ACHN (cell line): ENCODE data around the gene ZRANB1.
"Not testable (repeated sequence)": the region's sequence is repeated elsewhere in the genome, so short reads cannot be mapped to it uniquely, and the experiment has no call there.

ENCODE experiments used
- DNase-seq: peaks from one replicate; pipeline ENCODE4 v3.0.0-alpha.2; 2015
- in situ Hi-C: cut with HindIII; loops from 2 replicates; pipeline ENCODE4 v1.10.0; 2017; ENCODE audit warnings: low sequenced_read_pairs, low pct_ligation_motif_present, low pct_unique_long_range_greater_than_20kb

The ZRANB1 gene

DNA sequence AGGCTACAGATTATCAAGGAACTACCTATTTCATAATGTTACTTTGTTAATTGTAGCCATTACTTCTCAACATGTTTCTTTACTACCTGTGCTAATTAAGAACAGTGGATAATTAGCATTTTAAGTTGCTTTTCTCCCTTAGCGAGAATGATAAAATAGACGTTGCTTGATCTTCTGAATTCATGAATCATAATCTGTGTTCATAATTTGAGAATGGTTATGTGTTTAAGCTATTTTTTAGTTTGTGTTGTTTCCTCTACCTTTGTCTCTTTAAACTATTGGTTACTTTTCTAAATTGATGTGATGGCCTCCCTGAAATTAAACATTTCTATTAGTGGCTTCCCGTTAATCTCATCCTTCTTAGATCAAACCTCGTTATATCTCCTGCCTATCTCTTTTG lies at the start of gene ZRANB1:
ZRANB1 (plus strand) TSS at position 301 of the 400 bp plus-strand sequence. CDS start 371 bp downstream, outside the sequence.
- in situ Hi-C loops = no loop called here
- no peak for DNase-seq

DNA sequence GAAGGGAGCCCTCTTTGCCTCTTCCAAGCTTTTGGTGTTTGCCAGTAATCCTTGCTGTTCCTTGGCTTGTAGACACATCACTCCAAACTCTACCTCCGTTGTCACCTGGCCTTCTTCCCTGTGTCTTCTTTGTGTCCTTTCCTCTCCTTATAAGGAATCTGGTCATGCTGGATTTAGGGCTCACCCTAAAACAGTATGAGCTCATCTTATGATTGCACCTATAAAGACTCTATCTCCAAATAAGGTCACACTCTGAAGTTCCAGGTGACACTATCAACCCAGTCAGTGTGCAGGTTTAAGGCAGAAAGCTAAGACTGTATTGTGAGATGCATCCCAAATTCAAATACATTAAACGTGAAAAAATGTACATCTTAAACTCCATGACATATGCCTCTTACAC lies 49.0 kb upstream of the ZRANB1 start:
- in situ Hi-C loops = no loop called here
- DNase-seq = no peak

GRCh38 chr10:124894569-124895215 lies 47.2 kb upstream of the ZRANB1 start:
- in situ Hi-C loops = no loop called here
- no peak for DNase-seq

- in situ Hi-C loops = no loop called here
Measured at GRCh38 chr10:124896751-124897150, 45.2 kb upstream of the ZRANB1 start.

GRCh38 chr10:124898471-124898870 lies 43.5 kb upstream of the ZRANB1 start:
- no peak for DNase-seq
- in situ Hi-C loops = no loop called here

More at GRCh38 chr10:124896751-124897150, 45.2 kb upstream of the ZRANB1 start:
- no peak for DNase-seq

DNA sequence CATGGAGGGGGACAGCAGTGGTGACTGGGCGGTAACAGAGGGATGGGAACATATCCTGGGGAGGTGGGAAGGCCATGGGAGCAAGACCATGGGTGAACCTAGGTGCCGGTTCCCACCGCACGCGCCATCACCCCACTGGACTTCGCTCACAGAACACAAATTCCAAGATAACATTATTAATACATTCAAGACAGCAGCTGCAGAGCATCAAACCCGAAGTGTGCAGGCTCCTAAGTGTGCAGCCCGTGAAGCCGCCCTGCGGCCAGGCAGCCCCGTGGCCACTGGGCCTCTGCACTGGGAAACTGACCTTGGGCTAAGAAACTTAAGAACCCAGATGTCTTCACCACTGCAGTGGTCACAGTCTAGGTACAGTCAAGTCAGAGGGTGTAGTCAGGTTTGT lies 42.8 kb upstream of the ZRANB1 start:
- in situ Hi-C loops = no loop called here
- no peak for DNase-seq

- in situ Hi-C loops = no loop called here
- no peak for DNase-seq
Measured at GRCh38 chr10:124902462-124902861, 39.5 kb upstream of the ZRANB1 start.

GRCh38 chr10:124903111-124903510 lies 38.8 kb upstream of the ZRANB1 start:
- in situ Hi-C loops = no loop called here
- DNase-seq = no peak

DNA sequence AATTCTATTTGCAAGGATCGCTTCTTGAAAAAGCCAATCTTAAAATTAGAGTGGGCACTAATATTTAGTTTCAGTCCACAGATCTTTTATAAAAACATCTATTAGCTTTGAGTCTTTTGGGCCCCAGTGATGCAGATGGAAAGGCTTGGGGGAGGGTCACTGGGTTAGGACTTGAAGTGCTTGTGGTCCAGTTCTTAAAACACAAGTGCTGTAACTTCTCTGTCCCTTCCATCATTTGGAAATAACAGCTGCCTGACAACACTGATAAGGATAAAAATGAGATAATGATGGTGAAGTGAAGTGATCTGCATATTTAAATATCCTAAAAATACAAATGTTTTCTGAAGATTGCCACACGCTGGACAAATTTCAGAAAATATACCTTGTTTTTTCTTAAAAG lies 37.1 kb upstream of the ZRANB1 start:
- DNase-seq = no peak
- in situ Hi-C loops = no loop called here

GRCh38 chr10:124906551-124907001 lies 35.3 kb upstream of the ZRANB1 start:
- no peak for DNase-seq
- in situ Hi-C loops = no loop called here

DNA sequence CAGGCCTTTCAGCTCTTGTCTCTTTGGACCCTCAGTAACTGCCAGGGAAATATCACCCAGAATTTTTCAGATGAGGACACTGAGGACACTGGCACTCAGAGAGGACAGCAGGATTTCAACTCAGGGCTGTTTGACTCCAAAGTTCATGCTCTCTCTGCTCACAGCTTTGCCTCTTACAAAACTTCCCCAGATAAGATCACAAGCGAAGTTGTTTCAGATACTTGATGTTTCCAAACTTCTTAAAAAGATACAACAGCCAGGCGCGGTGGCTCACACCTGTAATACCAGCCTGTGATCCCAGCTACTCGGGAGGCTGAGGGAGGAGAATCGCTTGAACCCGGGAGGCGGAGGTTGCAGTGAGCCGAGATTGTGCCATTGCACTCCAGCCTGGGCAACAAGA lies 32.4 kb upstream of the ZRANB1 start:
- no peak for DNase-seq
- in situ Hi-C loops = no loop called here

GRCh38 chr10:124911124-124912067 lies 30.5 kb upstream of the ZRANB1 start:
- no peak for DNase-seq
- in situ Hi-C loops = no loop called here

- DNase-seq = no peak
- in situ Hi-C loops = no loop called here
Measured at GRCh38 chr10:124912101-124912886, 29.6 kb upstream of the ZRANB1 start.

- DNase-seq = no peak
- in situ Hi-C loops = no loop called here
Measured at GRCh38 chr10:124913167-124913566, 28.8 kb upstream of the ZRANB1 start.

DNA sequence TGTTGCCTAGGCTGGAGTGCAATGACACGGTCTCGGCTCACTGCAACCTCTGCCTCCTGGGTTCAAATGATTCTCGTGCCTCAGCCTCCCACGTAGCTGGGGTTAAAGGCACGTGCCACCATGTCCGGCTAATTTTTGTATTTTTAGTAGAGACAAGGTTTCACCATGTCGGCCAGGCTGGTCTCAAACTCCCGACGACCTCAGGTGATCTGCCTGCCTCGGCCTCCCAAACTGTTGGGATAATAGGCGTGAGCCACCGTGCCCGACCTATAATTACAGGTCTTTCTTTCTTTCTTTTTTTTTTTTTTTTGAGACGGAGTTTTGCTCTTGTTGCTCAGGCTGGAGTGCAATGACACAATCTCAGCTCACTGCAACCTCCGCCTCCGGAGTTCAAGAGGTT lies 27.5 kb upstream of the ZRANB1 start:
- in situ Hi-C loops, DNase-seq: not testable (repeated sequence)

- peak; percentile 41 for DNase-seq
- in situ Hi-C loops = no loop called here
Measured at GRCh38 chr10:124916098-124916584, 25.8 kb upstream of the ZRANB1 start.

GRCh38 chr10:124916585-124917427 lies 25.1 kb upstream of the ZRANB1 start:
- in situ Hi-C loops = no loop called here

More at GRCh38 chr10:124916585-124917427, 25.1 kb upstream of the ZRANB1 start:
- DNase-seq = peak; percentile 97
